Measurements from ENCODE around the gene ARID5B. TPM values are rescaled to one million over a fixed set of nuclear protein-coding genes. Genes with fewer than 3 reads are reported as not detected.
A peak's percentile ranks its signal among the peaks of the same experiment; 100 is the strongest.

Gene ARID5B
- total RNA-seq, 4 donors from 2014 or later: 10.5 to 167 (median 29.4) TPM

DNA sequence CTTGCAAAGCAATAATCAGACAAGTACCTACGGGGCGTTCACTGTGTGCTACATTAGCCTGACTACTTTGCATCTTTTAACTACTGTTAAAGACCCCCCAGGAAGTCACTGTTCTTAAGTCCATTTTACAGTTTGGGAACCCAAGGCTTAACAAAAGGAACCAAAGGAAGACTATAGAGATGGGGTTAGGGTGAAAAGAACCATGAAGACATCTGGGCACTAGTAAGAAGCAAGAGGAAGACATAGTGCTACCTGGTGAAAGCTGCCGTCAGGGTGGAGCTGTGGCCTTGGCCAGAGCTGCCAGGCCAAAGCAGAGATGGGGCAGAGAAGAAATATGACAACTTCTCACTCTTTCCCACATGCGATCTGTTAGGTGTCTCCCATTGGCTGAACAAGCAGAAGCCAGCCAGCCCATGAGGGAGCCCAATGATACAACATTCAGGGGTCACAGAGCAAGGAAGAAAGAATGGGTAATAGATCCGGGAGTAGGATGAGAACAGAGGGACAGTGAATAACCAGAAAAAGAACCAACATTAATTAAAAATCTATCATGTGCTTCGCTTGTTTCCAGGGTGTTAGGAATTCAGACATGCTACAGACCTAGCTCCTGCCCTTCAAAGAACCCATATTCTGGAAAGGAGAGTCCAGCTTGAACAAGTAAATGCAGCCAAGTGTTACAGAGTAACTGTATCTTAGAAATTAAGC, 85.4 kb downstream of the ARID5B start:
- TF ChIP-seq POLR2A (IDR thresholded peaks at IDR 0.05): no peak
- TF ChIP-seq, protein P1, sequence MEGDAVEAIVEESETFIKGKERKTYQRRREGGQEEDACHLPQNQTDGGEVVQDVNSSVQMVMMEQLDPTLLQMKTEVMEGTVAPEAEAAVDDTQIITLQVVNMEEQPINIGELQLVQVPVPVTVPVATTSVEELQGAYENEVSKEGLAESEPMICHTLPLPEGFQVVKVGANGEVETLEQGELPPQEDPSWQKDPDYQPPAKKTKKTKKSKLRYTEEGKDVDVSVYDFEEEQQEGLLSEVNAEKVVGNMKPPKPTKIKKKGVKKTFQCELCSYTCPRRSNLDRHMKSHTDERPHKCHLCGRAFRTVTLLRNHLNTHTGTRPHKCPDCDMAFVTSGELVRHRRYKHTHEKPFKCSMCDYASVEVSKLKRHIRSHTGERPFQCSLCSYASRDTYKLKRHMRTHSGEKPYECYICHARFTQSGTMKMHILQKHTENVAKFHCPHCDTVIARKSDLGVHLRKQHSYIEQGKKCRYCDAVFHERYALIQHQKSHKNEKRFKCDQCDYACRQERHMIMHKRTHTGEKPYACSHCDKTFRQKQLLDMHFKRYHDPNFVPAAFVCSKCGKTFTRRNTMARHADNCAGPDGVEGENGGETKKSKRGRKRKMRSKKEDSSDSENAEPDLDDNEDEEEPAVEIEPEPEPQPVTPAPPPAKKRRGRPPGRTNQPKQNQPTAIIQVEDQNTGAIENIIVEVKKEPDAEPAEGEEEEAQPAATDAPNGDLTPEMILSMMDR (IDR thresholded peaks at IDR 0.05): no peak
- peak overlapping the region; percentile 3 to 73 (median 43) for H3K27ac ChIP-seq
- no peaks in the 10 kb centered on the region for H3K27me3 ChIP-seq
- H3K4me1 ChIP-seq: peaks cover 0 to 18% (median 3%) of the 10 kb centered on the region in 4 donors
- no peaks in the 10 kb centered on the region for H3K36me3 ChIP-seq
- no peak for DNase-seq
- no peak overlapping the region for H3K4me3 ChIP-seq
- no peaks in the 10 kb centered on the region for H3K9me3 ChIP-seq

DNA sequence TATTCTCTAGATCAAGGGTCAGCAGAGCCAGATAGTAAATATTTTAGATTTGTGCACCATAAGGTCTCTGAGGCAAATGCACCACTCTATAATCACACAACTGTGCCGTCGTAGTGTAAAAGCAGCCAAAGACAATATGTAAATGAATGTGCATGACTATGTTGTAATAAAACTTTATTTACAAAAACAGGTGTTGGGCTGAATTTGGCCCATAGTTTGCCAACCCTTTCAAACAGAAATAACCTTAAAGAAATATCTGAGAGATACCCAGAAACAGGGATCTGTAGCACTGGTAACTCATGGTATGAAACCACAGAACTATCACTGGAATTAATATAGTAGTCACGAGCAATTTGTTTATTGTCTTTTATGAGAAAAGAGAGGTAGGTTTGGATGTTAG, 86.0 kb downstream of the ARID5B start:
- TF ChIP-seq POLR2A (IDR thresholded peaks at IDR 0.05): no peak
- TF ChIP-seq, protein P1 (IDR thresholded peaks at IDR 0.05): no peak
- Histone ChIP-seq H3K36me3 (no peaks in the 10 kb centered on the region), H3K4me1 (peaks cover 0 to 24% (median 6%) of the 10 kb centered on the region in 4 donors), H3K27ac (peak overlapping the region; percentile 3 to 73 (median 43)), H3K27me3 (no peaks in the 10 kb centered on the region), H3K4me3 (no peak overlapping the region), H3K9me3 (no peaks in the 10 kb centered on the region)
- no peak for DNase-seq

DNA sequence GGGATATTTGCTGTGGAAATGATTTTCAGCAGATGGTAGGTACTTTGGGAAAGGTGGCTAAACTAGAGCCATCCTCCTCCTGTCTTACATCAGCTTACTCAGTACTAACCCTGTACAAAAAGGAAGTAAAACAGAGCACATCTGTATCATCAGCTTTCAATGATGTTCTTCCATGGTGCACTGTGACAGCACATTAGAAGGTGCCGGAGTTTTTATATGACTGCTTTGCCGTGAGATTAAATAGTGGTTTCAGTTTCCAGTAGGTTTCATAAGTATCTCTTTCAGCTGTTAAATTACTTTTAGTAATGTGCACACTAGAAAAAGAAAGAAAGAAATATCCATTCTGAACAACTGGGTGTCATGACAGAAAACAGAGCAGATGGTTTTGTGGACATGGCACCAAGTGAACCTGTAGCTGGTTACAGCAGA, 86.5 kb downstream of the ARID5B start:
- peak overlapping the region; percentile 3 to 73 (median 43) for H3K27ac ChIP-seq
- H3K4me1 ChIP-seq: peaks cover 0 to 28% (median 6%) of the 10 kb centered on the region in 4 donors
- DNase-seq: no peak
- TF ChIP-seq POLR2A (IDR thresholded peaks at IDR 0.05): no peak
- TF ChIP-seq, protein P1 (IDR thresholded peaks at IDR 0.05): no peak
- no peaks in the 10 kb centered on the region for H3K36me3 ChIP-seq
- H3K27me3 ChIP-seq: no peaks in the 10 kb centered on the region
- H3K9me3 ChIP-seq: no peaks in the 10 kb centered on the region
- H3K4me3 ChIP-seq: peak overlapping the region in 1 of 4 donors; percentile 4

DNA sequence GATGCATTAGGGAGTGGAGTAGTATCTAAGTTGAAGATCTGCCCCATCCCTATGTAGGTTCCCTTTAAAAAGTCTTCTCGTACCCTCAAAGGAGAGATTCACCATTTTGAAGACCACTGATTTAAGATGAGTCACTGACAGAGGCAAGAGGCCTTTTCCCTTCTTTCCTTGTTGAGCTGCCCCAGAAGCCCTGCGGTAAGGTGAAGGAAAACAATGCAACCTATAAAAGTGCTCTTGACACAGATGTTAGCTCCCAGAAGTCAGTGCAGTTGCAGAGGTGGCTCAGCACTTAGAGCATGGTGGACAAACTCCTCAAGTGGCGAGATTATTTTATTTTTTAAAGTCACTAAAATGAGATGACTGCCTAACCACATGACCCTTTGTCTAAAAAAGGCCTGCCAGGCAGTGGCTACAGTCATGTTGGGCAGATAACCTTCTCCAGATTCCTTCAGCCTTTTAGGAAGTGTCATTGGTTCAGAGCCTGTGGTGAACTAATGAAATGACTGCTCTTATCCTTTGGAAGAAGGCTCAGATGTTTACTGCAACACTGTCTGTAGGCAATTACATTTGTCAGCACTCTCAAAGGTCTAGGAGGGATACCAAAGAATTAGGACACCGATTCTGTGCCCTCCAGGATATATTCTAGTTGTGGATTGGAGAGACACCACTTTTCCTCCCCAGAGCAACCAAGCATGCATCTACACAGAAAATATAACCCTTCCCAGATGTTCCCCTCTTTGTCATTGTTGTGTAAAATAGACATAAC, 88.7 kb downstream of the ARID5B start:
- no peak overlapping the region for H3K4me3 ChIP-seq

DNA sequence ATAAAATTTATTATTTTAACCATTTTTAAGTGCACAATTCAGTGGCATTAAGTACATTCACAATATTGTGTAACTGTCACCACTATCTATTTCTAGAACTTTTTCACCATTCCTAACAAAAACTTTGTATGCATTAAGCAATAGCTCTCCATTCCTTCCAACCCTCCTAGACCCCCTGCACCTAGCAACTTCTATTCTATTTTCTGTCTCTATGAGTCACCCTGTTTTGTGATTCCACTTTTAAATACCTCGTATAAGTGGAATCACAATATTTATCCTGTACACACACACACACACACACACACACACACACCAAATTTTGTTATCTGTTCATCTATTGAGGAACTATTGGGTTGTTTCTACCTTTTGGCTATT, 89.2 kb downstream of the ARID5B start:
- Histone ChIP-seq H3K9me3 (no peaks in the 10 kb centered on the region), H3K27me3 (no peaks in the 10 kb centered on the region), H3K4me3 (no peak overlapping the region), H3K36me3 (no peaks in the 10 kb centered on the region), H3K27ac (peak overlapping the region in 1 of 4 donors; percentile 13), H3K4me1 (peaks cover 0 to 45% (median 11%) of the 10 kb centered on the region in 4 donors)
- DNase-seq: no peak
- no peak for TF ChIP-seq POLR2A (IDR thresholded peaks at IDR 0.05)
- TF ChIP-seq, protein P1 (IDR thresholded peaks at IDR 0.05): no peak

More for the DNA sequence above, 88.7 kb downstream of the ARID5B start:
- H3K36me3 ChIP-seq: no peaks in the 10 kb centered on the region
- peaks cover 0 to 45% (median 11%) of the 10 kb centered on the region in 4 donors for H3K4me1 ChIP-seq
- no peaks in the 10 kb centered on the region for H3K9me3 ChIP-seq
- H3K27ac ChIP-seq: peak overlapping the region in 1 of 4 donors; percentile 12
- no peak for DNase-seq
- H3K27me3 ChIP-seq: no peaks in the 10 kb centered on the region
- TF ChIP-seq, protein P1 (IDR thresholded peaks at IDR 0.05): no peak
- TF ChIP-seq POLR2A (IDR thresholded peaks at IDR 0.05): no peak

All from Peyer's patch (tissue), 4 donors.